HG02623 (cell line): Measurements from ENCODE around the gene ATP5IF1.

Experiments used
- ATAC-seq: cut with Tn5 transposase; IDR thresholded peaks from one replicate; pipeline ENCODE4 v1.9.1; 2021; ENCODE audit warnings: moderate library complexity; ENCODE audit not compliant: unreplicated experiment

ATP5IF1 gene

DNA sequence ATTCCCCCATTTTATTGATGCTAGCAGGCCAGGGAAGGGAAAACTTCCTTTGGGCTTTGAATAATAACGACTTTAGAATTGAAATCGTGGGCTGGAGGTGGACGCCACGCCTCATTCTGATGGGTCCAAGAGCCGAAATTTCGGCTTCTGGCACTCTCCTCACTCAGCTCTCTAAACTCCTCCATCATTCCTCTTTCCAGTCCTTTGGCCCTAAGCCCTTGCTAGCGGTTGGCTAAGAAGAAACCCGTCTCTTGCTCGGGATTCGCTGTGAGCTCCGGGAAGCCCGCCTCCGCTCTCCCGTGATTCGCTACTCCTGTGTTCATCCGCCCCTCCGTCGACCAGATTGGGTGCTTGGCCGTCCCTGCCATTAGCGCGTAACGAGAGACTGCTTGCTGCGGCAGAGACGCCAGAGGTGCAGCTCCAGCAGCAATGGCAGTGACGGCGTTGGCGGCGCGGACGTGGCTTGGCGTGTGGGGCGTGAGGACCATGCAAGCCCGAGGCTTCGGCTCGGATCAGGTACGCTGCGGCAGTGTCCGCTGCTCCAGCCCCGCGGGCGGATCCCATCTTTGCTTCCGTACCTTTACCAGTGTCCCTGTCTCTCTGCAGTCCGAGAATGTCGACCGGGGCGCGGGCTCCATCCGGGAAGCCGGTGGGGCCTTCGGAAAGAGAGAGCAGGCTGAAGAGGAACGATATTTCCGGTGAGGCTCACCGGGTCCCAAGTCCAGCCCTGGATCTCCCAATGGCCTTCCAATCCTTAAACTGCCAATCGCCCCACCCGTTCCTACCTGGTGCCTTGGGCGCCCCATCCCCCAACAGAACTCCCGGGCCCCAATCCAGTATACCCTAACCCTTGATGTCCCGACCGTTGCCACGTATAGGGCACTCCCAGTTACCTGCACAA, at the start of gene ATP5IF1:
TSS of gene ATP5IF1 (plus strand) at position 370 of the 901 bp plus-strand sequence. CDS start at position 430, 60 bp downstream.
- ATAC-seq: peak; percentile 85

DNA sequence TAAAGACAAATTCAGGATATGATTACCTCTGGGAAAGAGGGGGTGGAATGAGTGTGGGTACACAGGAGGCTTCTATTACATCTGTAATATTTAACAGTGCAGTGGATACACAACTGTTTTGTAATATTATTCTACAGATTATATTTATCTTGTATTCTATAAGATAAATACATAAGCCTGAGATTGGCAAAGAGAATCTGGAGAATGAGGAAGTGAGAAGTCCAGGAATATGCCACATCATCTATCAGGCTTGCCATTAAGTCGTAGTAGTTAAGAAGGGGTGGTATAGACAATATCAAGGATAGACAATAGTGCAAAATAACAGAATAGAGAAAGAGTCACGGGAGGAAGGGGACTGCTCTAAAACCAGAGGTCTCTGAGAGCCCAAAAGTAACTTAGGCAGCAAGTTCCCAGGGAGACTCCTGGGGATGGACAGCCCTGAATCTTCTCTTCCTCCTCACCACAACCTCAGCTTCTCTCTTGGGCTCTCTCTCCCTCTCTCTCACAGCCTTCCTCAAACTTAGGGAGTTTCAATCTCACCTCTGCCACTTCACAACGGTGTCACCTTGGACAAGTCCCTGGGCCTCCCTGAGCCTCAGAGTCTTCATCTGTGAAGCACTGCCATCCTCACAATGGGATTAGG, 45.5 kb upstream of the ATP5IF1 start:
- ATAC-seq: no peak

DNA sequence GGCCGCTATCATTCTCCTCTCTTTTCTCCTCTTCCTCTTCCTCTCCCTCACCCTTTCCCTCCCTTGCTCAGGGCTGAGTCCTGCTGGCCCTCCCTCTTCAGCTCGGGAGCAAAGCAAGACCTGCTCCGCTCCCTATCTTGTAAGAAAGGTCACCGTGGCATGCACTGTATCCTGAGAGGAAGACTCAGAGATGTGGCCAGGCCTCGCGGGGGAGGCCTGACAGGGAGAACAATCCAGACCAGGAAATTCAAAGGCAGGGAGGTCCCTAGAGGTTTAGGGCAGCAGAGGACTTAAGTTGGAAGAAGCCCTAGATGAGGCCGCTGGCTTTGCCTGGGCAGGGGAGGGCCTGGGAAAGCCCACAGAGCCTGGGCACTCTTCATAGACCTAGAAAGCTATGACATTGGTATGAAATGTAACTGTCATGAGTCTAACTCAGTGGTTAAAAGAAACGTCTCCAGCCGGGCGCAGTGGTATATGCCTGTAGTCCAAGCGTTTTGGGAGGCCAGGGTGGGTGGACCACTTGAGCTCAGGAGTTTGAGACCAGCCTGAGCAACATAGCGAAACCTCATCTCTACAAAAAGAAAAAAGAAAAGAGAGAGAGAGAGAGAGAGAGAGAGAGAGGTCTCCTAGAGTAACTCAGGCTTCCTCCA, 44.8 kb upstream of the ATP5IF1 start:
- no peak for ATAC-seq

- ATAC-seq: no peak
Measured at GRCh38 chr1:28193701-28194161, 42.2 kb upstream of the ATP5IF1 start.

DNA sequence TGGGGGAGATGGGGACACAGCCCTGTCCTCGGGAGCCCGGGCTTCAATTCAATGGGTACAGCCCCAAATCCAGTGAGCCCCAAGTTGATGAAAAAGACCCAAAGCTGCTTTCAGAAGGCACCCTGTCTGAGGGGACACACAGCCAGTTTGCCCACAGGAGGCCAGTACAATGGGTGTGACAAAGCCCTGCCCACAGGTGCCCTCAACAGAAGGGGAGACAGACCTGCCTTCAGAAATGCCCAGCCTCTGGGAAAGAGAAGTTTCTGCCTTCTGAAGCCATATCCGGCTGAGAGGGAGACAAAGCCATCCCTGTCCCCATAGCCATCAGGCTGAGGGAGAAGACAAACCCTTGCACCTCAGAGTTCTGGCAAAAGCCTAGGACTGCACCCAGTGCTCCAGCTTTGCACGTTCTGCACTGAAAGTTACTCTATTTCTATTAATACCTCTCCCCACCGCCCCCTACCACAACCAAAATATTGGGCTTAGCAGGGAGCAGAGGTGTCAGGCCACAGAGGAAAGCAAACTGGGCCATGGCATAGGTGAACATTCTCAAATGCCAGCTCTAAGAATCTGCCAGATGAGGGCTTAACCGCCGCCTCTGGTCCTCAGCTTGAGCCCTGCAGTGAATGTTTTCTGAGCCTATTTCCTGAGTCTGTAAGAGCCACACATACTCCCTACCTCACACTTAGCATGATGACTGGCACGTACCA, 41.4 kb upstream of the ATP5IF1 start:
- ATAC-seq: no peak

DNA sequence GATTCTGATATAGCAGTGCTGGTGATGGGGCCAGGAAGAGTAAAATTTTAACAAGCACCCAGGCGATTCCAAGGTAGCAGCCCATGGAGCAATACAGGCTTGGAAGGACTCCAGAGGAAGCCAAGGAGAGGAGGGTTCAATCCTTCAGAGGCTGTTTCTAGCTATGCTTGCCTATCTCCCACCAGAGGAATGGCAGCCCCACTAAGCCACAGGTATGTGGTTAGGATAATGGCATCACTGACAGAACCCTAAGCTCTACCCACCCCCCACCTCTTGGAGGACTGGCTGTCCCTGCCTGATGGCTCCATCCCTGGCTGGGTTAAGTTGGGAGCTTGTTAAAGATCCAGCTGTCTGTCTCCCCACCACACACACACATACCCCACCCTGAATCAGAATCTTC, 40.1 kb upstream of the ATP5IF1 start:
- no peak for ATAC-seq

DNA sequence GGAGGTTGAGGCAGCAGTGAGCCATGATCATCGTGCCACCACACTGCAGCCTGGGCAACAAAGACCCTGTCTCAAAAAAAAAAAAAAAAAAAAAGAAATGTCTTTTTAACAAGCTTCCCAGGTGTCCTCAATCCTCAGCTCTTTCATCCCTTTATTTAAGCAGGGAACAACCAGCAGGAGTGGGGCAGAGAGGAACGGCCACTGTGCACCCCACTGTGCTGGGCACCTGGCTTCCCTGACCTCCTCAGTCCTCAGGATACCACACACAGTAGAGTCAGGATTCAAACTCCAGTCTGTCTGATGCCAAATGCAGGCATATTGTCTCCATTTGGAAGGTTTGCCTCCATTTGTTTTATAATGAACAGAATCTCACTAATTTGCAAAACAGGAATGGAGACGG, 39.6 kb upstream of the ATP5IF1 start:
- no peak for ATAC-seq

GRCh38 chr1:28197682-28198415, 38.1 kb upstream of the ATP5IF1 start:
- no peak for ATAC-seq

DNA sequence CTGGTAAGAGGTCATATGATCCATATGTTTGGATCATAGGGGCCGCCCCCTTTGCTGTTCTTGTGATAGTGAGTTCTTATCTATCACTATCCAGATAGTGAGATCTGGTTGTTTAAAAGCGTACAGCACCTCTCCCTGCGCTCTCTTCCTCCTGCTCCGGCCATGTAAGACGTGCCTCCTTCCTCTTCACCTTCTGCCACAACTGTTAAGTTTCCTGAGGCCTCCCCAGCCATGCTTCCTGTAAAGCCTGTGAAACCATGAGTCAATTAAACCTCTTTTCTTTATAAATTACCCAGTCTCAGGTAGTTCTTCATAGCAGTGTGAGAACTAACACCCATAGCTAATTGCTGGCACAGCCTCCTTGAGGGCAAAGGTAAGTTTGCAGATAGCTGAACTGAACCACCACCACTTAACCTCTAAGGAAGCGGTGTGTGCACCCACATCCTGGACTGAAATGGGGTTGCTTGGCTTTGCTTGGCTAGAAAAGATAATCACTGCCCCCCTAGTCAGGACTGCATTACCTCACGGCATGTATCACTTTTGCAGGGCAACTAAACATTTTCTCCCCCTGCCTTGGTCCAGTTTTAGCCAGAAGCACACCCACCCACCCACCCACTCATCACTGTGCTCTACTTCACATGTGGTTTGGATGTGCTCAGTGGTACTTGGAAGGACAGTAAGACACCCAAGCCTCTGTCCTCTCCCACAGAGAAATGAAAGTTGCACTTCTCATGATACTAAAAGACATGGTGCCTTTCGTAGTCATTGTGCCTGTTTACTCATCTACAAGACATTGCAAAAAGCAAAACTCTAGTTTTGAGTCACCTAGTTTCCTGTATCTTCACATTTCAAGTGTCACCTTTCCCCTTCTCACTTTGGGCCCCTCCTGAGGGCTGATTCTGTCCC, 36.3 kb upstream of the ATP5IF1 start:
- ATAC-seq: peak; percentile 77

GRCh38 chr1:28200234-28200873, 35.6 kb upstream of the ATP5IF1 start:
- no peak for ATAC-seq

- ATAC-seq: no peak
Measured at GRCh38 chr1:28205243-28205642, 30.7 kb upstream of the ATP5IF1 start.

- no peak for ATAC-seq
Measured at GRCh38 chr1:28208818-28209441, 27.0 kb upstream of the ATP5IF1 start.

- ATAC-seq: no peak
Measured at GRCh38 chr1:28209700-28210099, 26.2 kb upstream of the ATP5IF1 start.

DNA sequence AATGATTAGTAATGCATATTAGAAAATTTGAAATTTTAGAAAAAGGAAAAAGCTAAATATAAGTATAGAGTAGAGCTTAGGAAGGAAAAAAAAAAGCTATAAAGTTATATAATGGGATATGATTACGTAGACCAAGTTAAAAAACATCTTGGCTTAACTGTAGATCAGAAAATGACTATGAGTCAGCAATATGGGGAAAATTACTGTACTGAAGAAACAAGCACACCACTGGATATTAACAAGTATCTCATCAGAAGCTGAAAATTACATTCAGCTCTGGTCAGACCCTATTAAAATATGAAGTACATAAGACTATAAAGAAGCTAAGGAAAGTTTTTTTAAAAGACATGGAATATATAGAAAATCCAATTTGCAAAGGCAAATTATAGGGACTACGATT, 22.6 kb upstream of the ATP5IF1 start:
- ATAC-seq: no peak

GRCh38 chr1:28229089-28229488, 6.8 kb upstream of the ATP5IF1 start:
- no peak for ATAC-seq

- ATAC-seq: no peak
Measured at GRCh38 chr1:28229996-28230395, 5.9 kb upstream of the ATP5IF1 start.

DNA sequence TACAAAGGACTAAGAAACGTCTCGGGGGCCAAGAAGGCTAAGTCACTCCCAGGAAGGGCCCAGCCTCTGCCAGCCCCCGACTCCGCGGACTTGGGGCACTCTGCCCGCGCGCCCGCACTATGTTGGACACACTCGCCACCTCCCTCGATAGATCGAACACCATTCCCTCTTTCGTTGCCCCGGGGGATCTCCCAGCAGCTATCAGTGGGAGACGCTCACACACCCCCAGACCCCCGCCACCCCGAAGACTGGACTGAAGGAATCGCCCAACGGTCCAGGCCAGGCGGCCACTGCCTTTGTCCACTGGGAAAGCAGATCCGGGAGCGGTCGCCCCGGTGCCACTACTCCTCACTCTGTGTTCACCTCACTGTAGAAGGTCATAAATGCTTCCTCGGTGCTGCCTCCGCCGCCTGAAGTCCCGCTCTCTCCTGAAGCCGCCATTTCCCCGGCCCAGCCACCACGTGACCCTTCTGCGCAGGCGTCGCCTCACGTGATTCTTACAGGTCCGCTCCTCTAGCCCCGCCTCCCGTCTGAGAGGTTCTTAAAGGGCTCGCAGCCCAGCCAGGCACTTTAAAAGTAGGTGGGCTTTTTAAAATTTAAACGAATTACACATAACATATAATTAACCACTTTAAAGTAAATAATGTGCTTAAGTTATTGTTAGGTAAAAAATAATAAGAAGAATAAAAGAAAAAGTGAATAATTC, 3.2 kb upstream of the ATP5IF1 start, which contains the start of gene DNAJC8:
TSS of gene DNAJC8 (minus strand) at position 472 of the 706 bp plus-strand sequence. CDS start at position 441, 31 bp downstream.
- ATAC-seq: no peak

GRCh38 chr1:28233264-28233606, 2.7 kb upstream of the ATP5IF1 start:
- ATAC-seq: no peak
